NCI-H2029 (cell line): ENCODE measurements around the gene PXMP4.

Experiments
- DNase-seq: peaks from one replicate; lab custom pipeline; 2025; lab: John Stamatoyannopoulos, UW

PXMP4 gene

GRCh38 chr20:33681728-33682353 is 38.3 kb downstream of the PXMP4 start:
- DNase-seq = no peak

DNA sequence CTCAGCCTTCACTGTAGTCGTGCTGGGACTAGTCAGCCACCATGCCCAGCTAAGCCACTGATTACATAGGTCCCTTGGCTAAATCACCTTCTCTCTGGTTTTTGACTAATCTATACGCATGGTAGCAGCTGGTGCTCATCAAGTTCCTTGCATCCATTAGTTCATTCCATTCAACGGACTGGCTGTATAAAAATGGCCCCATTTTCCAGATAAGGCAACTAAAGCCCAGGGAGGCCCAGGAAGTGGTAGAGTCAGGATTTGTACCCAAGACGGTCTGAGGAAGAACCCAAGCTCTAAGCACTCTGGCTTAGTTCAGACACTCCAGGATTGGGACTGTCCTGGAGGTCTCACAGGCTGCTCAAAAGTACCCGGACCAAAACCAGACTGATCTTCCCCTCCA is 38.8 kb downstream of the PXMP4 start:
- no peak for DNase-seq

DNA sequence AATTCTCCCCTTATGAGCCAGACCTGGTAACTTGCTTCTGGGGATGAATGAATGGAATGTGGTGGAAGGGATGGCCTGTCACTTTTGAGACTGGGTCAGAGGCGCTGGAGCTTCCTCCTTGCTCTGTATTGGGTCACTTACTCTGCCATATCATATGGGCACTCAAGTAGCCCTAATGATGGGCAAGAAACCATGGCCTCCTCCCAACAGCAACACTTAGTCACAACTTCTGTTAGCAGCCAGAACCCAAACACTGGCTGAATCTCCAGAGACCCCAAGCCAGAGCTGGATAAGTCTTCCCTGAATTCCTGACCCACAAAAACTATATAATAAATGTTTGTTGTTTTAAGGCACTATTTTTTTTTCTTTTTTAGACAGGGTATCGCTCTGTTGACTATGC is 39.4 kb downstream of the PXMP4 start:
- no peak for DNase-seq

- no peak for DNase-seq
Observed at GRCh38 chr20:33679758-33680485, 40.2 kb downstream of the PXMP4 start.

- DNase-seq = no peak
Observed at GRCh38 chr20:33677991-33678702, 42.0 kb downstream of the PXMP4 start.

GRCh38 chr20:33676652-33677645 is 43.2 kb downstream of the PXMP4 start:
- no peak for DNase-seq

GRCh38 chr20:33676121-33676520 is 44.0 kb downstream of the PXMP4 start:
- DNase-seq = no peak

DNA sequence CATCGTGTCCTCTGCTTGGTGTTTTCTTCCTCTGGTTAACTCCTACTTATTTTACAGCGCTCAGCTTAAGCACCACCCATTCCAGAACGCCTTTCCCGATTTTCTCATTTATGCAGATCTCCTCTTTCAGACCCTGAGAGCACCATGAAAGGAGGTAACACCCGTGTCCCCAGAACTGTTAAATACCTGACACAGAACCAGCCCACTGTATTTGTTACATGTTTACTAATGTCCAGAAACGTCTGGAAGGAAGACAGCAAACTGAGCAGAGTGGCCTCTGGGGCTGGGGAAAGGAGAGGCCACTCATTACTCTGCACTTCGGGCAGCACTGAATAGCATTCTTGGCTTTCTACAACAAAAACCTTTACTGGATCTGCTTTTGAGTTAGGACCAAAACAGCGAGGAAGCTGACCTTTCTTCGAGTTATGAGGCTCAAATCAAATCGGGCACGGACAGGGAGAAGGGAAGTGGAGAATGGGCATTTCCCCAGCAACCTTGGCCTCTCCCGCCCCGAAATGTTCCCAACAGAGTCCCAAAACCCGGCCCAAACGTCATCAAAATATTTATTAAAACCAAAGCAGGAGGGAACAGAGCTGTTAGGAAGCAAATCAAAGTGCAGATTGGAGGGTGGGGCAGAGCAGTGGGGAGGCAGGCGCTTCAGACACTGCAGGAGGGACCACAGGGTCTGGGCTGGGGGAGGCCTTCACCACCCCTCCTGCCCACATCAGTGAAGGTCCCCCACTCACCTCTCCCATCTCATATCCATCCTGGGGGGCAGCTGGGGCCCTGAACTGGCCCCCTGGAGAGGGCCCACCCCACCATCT is 44.8 kb downstream of the PXMP4 start:
- no peak for DNase-seq

GRCh38 chr20:33674294-33675135 is 45.6 kb downstream of the PXMP4 start, which contains the start of gene NECAB3:
Gene NECAB3, minus strand, starts transcription at chr20:33674428. Its CDS starts 76 bp downstream, at chr20:33674352.
- DNase-seq = peak; percentile 75

- no peak for DNase-seq
Observed at GRCh38 chr20:33673410-33674293, 46.5 kb downstream of the PXMP4 start.

GRCh38 chr20:33673114-33673409 is 47.0 kb downstream of the PXMP4 start:
- DNase-seq = no peak

GRCh38 chr20:33672426-33673113 is 47.5 kb downstream of the PXMP4 start:
- no peak for DNase-seq

DNA sequence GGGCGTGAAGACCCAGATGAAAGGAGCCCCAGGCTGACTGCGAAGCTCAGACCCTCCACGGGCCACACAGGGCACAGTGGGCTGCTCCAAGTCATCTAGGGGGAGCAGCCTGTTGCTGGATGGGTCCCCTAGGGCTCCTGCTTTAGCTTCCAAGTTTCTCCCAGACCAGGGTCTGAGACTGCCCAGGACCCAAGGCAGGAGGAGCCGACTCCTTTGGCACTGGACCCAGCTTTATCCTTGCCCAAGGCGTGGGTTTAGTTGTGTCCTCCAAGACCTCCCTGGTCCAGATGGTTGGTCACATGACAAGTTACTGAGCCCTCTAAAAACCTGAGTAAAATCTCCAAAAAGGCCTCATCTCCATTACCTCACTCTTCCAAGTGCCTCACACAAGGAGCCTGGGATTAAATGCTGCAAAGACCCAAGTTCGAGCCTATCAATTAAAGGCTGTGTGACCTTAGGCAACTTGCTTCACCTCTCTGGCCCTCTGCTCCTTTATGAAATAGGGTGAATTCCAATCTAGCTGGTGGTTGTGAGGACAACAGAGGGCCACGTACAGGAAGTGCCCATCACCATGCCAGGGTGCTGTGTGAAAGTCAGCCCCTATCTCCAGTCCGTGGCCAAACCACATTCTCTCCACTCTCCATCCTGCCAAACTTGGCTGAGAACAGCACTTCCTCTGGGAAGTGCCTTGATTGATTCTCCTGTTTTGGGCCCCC is 48.4 kb downstream of the PXMP4 start:
- DNase-seq = no peak

- DNase-seq = no peak
Observed at GRCh38 chr20:33670715-33671499, 49.2 kb downstream of the PXMP4 start.

DNA sequence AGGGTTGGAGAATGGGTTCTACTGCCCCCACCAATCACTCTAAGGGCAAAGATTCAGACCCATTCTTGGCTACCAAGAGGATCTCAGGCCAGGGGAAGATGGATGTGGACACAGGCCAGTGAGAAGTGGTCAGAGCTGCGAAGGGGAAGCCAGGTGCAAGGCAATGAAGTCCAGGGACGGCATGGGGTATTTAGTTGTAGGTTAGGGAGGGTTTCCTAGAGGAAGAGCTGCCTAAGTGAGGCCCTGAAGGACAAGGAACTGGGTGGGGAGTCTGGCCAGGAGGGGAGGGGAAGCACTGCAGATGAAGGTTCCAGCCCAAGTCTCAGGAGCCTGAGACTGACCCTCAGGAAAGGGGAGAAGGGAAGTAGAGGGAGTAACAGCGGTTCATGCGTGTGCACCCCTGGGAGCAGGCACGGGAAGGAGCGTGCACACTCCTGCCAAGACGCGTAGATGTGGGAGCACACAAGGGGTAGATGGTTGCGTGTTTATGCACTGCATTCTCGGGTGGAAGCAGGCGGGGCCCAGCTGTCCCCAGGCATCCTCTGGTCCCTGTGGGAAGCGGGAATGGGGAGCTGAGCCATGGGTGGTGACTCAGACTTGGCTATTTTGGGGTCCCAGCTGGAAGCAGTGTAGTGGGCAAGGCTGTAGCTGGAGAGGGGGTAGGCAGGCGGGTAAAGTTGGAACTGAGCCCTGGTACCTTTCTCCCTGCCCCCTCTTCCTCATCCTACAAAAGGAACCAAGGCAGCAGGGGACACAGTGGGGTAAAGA is 50.1 kb downstream of the PXMP4 start:
- DNase-seq = no peak

- no peak for DNase-seq
Observed at GRCh38 chr20:33669224-33669623, 50.9 kb downstream of the PXMP4 start.
